ENCODE measurements around the gene SARDH.
A peak's percentile ranks its signal among the peaks of the same experiment; 100 is the strongest.

Gene SARDH

DNA sequence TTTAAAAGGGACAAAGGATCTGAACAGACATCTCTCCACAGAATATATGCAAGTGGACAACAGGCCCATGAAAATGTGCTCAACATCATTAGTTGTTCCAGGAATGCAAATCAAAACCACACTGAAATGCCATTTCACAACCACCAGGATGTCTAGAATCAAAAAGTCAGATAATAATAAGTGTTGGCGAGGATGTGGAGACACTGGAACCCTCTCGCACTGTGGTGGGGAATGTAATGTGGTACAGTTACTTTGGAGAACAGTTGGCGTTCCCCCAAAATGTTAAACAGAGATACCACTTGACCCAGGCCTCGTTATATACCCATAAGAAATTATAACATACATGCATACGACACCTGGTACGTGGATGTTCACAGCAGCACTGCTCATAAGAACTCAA is 38.6 kb downstream of the SARDH start:
- no peak for DNase-seq

DNA sequence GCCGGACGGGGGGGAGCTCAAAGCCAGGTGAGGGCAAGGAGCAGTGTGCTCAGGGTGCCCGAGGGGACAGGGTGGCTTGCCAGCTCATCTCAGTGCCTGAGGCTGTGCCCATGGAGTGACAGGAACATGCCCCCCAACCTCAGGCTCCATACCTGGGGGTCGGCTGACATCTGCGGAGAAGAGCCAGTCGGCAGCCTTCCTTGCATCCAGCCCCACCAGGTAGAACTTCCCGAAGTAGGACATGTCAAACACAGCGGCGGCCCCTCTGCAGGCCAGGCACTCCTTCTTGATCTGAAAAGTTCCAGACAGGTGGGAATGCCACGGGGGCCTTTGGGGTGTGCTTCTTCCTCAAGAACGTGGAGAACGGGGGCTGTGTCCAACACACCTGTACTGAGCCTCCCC is 42.1 kb downstream of the SARDH start:
- DNase-seq: no peak

GRCh38 chr9:133694686-133695085 is 43.5 kb downstream of the SARDH start:
- no peak for DNase-seq

DNA sequence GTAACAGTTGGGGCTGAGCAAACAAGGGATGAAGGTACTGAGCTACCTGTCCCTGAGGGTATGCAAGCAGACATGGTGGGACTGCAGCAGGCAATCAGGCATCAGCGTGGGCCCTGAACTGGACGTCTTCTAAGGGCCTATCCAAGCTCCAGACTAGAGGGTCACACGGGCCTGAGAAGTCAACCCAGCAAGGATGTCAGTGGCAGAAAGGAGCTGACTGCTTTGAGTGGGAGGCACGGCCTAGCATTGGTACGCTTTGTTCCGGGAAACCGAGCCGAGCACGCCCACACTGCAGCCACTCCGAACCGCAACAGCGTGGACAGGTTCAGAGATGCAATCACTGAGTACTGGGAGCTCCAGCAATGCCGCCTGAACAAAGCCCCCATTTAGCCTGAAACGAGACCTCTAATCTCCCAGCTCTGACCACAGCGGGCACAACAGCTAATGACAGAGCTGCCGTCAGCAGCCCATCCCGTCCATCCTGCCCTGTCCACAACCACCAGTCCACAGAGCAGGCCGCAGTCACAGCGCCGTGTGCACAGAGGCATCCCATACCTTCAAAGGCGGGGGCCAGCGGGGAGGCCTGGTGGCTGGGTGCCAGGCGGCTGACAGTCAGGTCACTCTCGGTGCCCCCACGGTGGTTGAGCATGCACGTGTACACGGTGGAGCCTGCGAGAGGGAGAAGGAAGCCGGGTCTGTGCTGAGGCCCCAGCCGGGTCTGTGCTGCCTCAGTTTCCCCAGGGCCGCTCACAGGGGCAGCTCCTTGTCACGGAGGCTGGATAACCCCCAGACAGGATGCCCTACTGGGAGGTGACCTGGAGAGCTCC is 44.2 kb downstream of the SARDH start:
- no peak for DNase-seq

DNA sequence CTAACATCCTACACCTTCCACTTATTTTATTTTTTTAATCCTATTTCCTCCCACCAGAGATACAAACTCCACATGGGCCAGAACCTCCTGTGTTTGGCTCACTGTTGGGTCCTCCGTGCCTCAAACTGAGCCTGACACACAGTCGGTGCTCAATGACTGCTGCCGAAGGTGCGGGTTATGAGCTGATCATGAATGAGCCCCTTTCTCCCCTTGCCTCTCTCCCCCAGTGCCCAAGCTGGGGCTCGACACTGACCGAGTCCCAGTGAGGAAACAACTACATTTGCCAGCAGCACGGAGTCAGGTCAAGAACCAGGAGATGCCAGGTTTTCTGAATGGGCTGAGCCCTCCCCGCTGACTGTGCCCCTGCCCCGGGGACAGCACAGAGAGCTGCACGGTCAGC is 45.0 kb downstream of the SARDH start:
- no peak for DNase-seq

DNA sequence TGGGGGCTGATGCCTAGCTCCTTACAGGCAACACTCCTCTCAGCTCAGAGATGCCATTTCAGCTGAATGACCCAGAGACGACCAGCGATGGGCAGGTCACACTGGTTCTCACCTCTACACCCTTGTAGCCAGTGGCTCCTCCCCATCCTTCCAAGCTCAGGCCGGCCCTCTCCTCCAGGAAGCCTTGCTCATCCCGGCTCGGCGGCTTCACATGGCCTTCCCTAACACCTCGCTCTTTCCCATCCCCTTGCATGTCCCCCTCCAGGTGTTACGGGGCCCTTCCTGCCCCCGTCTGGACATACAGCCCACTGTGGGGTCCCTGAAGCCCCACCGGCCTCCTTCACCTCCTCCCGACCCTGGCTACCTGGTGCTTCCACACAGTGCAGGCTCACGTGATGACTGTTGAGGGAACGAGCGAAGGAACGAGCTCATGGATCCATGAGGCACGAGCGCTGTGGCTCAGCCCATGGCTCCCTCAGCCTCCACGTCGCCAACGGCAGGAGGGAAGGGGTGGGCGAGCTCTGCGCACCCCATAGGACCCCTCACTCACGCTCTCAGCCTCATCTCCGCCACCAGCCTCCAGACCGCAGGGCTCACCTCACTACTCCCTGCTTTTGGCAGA is 45.7 kb downstream of the SARDH start:
- DNase-seq: no peak

DNA sequence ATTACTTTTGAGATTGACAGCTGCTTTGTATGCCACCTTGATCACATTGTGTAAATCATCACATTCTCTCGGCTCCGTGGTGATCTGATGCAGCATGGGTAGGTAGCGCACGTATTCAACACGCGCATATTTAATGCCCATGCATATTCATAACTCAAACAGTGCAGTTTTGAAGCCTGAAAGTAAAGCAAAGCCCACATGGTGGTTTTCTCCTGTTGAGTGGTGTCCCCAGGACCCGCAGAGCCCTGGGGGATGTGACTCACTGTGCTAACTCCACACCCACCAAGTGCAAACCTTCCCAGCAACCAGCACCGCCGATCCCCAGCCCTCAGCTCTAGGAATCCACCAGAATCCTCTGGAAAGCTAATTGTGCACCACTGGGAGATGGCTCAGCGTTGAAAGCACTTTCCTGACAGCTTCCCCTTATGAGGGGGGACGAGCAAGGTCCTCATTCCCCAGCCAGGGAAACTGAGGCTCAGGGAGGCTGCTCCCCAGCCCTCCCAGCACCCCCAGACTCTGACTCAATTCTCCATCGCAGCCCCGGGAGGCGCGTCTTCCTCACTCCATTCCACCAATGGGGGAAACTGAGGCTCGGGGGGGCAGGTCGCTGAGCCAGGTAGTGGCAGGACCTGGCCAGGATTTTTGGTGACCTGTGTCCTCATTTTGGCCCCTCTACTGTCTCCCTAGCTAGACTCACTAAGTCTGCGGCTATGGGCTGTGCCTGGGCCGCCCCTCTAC is 46.4 kb downstream of the SARDH start:
- DNase-seq: peak in 1 of 2 experiments; percentile 7

- no peak for DNase-seq
These were observed 47.0 kb downstream of the SARDH start for GRCh38 chr9:133691191-133691590.

GRCh38 chr9:133690081-133690561 is 48.0 kb downstream of the SARDH start:
- DNase-seq: no peak

- no peak for DNase-seq
These were observed 48.9 kb downstream of the SARDH start for GRCh38 chr9:133689151-133689763.

GRCh38 chr9:133687856-133688761 is 50.0 kb downstream of the SARDH start:
- no peak for DNase-seq

- no peak for DNase-seq
These were observed 51.2 kb downstream of the SARDH start for GRCh38 chr9:133686642-133687575.

GRCh38 chr9:133685653-133686609 is 52.2 kb downstream of the SARDH start:
- no peak for DNase-seq

DNA sequence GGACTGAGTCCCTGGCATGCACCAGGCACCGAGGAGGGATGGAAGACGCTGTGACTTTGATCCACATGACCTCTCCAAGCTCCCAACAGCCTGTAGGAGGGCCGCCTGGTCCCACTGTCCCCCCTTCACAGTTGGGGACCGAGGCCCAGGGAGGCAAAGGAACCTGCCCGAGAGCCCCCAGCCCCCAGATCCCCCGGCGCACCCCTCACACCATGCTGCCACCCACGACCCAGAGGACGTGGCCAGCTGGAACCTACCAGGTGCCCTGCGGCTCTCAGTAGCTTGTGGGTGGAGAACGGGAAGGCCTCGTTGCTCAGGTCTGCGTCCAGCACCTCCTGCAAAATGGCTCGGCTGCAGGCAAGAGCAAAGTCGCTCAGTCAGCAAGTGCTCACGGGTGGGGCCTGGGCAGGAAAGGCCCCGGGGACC is 53.2 kb downstream of the SARDH start:
- DNase-seq: no peak

GRCh38 chr9:133684121-133684935 is 53.8 kb downstream of the SARDH start:
- DNase-seq: no peak

- DNase-seq: no peak
These were observed 54.5 kb downstream of the SARDH start for GRCh38 chr9:133683586-133684120.

DNA sequence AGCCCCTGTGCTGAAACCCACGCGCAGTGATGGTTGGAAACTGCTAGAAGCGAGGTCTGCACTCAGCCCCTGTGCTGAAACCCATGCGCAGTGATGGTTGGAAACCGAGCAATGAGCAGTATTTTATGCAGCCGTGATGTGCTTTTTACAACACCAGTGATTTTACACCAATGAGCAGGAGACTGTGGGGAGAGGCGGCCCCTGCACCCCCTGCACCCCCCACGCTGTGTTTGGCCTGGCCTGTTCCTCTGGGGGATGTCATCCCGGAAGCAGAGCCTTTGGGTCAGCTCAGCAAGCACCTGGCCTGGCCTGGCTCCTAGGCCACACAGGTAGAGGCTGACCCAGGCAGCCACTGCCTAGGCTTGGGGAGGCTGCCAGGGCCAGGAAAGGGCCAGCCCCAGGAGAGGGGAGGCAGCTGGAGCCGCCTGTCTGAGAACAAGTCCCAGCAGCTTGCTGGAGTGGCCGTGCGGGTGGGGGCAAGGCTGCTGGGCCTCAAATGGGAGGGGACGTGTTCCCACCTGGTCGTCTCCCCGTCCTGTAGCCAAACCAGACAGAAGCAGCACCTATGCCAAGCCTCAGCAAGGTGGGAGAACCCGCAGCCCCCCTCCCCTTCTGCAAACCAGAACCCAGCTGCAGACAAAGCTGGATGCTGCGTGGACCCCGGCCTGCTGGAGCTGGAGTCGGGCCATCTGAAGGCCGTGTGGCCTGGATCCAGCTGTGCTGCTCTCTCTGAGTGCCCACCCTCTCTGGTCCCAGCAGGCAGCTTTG is 55.1 kb downstream of the SARDH start:
- no peak for DNase-seq

Data from NCI-H2081 (cell line).